Loucy (cell line): ENCODE results near the gene VSTM2B.

ENCODE experiments used
- EZH2phosphoT487 ChIP-seq: fragments of 200-600 bp; IDR thresholded peaks from 2 replicates; pipeline ENCODE4 v1.6.1; 2018; ENCODE audit warnings: antibody characterized with exemption, mild to moderate bottlenecking, moderate library complexity, borderline replicate concordance
- TF ChIP-seq, protein P1 (sequence below): fragments of 200-600 bp; sonication (generic); conservative IDR thresholded peaks from 2 replicates; pipeline ENCODE4 v1.5.1; 2014; ENCODE audit warnings: mild to moderate bottlenecking, antibody characterized with exemption, low read length

DNA sequence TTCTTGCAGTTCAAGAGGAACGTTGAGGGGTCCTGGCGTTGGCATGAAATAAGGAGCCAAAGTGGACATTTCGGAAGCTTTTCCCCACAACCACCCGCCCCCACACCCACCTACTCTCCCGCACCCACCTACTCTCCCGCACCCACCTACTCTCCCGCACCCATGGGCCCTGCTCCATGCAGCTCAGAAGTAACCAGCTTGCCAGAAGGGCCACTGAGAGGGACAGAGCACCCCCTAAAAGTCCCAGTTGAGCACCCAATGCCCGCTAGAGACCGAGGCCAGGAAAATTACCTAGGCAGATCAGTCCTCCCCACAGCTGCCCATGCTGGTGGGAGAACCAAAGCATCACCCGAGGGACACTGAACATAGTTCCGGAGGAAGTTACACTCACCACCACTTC lies 11.8 kb downstream of the VSTM2B start:
- TF ChIP-seq, protein P1, sequence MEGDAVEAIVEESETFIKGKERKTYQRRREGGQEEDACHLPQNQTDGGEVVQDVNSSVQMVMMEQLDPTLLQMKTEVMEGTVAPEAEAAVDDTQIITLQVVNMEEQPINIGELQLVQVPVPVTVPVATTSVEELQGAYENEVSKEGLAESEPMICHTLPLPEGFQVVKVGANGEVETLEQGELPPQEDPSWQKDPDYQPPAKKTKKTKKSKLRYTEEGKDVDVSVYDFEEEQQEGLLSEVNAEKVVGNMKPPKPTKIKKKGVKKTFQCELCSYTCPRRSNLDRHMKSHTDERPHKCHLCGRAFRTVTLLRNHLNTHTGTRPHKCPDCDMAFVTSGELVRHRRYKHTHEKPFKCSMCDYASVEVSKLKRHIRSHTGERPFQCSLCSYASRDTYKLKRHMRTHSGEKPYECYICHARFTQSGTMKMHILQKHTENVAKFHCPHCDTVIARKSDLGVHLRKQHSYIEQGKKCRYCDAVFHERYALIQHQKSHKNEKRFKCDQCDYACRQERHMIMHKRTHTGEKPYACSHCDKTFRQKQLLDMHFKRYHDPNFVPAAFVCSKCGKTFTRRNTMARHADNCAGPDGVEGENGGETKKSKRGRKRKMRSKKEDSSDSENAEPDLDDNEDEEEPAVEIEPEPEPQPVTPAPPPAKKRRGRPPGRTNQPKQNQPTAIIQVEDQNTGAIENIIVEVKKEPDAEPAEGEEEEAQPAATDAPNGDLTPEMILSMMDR: no peak
- no peak for TF ChIP-seq EZH2phosphoT487
